OCI-LY7 (cell line): Measurements from ENCODE around the gene TULP4. TPM values are rescaled to one million over a fixed set of nuclear protein-coding genes. Genes with fewer than 3 reads are reported as not detected.

Experiments
- BruUV-seq: library from RNA; stranded (reverse); fragments of 400-500 nt; replicated peaks from 2 replicates; lab custom pipeline; 2021; lab: Mats Ljungman, UMichigan
- CTCF ChIA-PET: fragments of 300-600 bp; sonication (Branson Sonifier 250); formaldehyde crosslinking; loops from one replicate; lab custom pipeline; 2022; ENCODE audit warnings: antibody characterized with exemption; ENCODE audit not compliant: unreplicated experiment; lab: Charles Lee
- POLR2A ChIA-PET: fragments of 300-600 bp; sonication (Branson Sonifier 250); formaldehyde crosslinking; loops from one replicate; lab custom pipeline; 2022; ENCODE audit warnings: antibody characterized with exemption; lab: Charles Lee
- DNase-seq: peaks from one replicate; pipeline ENCODE4 v3.0.0-alpha.2; 2015; ENCODE audit warnings: low spot score
- H2AFZ ChIP-seq: fragments of 200-600 bp; sonication (generic), shearing (Covaris generic); 2 replicates; pipeline ENCODE4 v1.6.1; 2014; ENCODE audit warnings: mild to moderate bottlenecking, antibody characterized with exemption, low read length, moderate library complexity
- H3K27ac ChIP-seq: fragments of 200-600 bp; sonication (generic); 2 replicates; pipeline ENCODE4 v1.5.1; 2014; ENCODE audit warnings: mixed run types, low read depth, mild to moderate bottlenecking, moderate library complexity, low read length, inconsistent platforms; ENCODE audit not compliant: poor library complexity, severe bottlenecking
- H3K36me3 ChIP-seq: fragments of 200-600 bp; sonication (generic); 2 replicates; pipeline ENCODE4 v1.6.1; 2014; ENCODE audit warnings: mild to moderate bottlenecking, antibody characterized with exemption, low read length, moderate library complexity, mixed read lengths; ENCODE audit not compliant: insufficient read depth
- H3K4me1 ChIP-seq: fragments of 200-600 bp; sonication (generic); 2 replicates; pipeline ENCODE4 v1.5.1; 2014; ENCODE audit warnings: mild to moderate bottlenecking, low read length; ENCODE audit not compliant: insufficient read depth, poor library complexity, severe bottlenecking
- H3K4me2 ChIP-seq: fragments of 200-600 bp; sonication (generic); 2 replicates; pipeline ENCODE4 v1.6.1; 2014; ENCODE audit warnings: mild to moderate bottlenecking, low read length
- H3K4me3 ChIP-seq: fragments of 200-600 bp; sonication (generic); 2 replicates; pipeline ENCODE4 v1.5.1; 2014; ENCODE audit warnings: mild to moderate bottlenecking, low read depth, low read length; ENCODE audit not compliant: poor library complexity, severe bottlenecking
- H3K79me2 ChIP-seq: fragments of 200-600 bp; sonication (generic); 2 replicates; pipeline ENCODE4 v1.6.1; 2016; ENCODE audit warnings: low read depth, mild to moderate bottlenecking, low read length, moderate library complexity, mixed read lengths; ENCODE audit not compliant: insufficient read depth
- H3K9me2 ChIP-seq: fragments of 200-600 bp; sonication (generic); 2 replicates; pipeline ENCODE4 v1.6.1; 2016; ENCODE audit warnings: mild to moderate bottlenecking, low read length, mixed read lengths; ENCODE audit not compliant: insufficient read depth
- H3K9me3 ChIP-seq: fragments of 200-600 bp; sonication (generic); 2 replicates; pipeline ENCODE4 v1.6.1; 2014; ENCODE audit warnings: mild to moderate bottlenecking, mixed run types, low read length, mixed read lengths
- H4K20me1 ChIP-seq: fragments of 200-600 bp; sonication (generic); 2 replicates; pipeline ENCODE4 v1.6.1; 2014; ENCODE audit warnings: mild to moderate bottlenecking, antibody characterized with exemption, low read length, moderate library complexity, mixed read lengths; ENCODE audit not compliant: insufficient read depth
- CTCF ChIP-seq: fragments of 200-600 bp; sonication (generic); conservative IDR thresholded peaks from 2 replicates; pipeline ENCODE4 v1.5.1; 2014; ENCODE audit warnings: mild to moderate bottlenecking, antibody characterized with exemption, low read length, moderate library complexity, mixed read lengths
- EZH2phosphoT487 ChIP-seq: fragments of 200-600 bp; sonication (generic); IDR thresholded peaks from 2 replicates; pipeline ENCODE4 v1.6.1; 2018; ENCODE audit warnings: low read depth, borderline replicate concordance, mild to moderate bottlenecking, mixed run types, antibody characterized with exemption, low read length, moderate library complexity, mixed read lengths
- intact Hi-C: fragments of 100-400 bp; cut with micrococcal nuclease; formaldehyde crosslinking; loops from one replicate; pipeline ENCODE4 v1.10.0; 2022; ENCODE audit not compliant: unreplicated experiment
- total RNA-seq, 2 experiments: library from RNA; depleted of rRNA in 1 of 2; stranded (reverse); fragments of >200 nt in 1 of 2; shearing (Covaris generic) in 1 of 2; gene quantifications; 2 replicates each; pipeline ENCODE4 v1.2.3, GENCODE V29; 2014 to 2022

The TULP4 gene
- total RNA-seq, 2 experiments from 2014 or later, result 62.1 to 64.8 TPM

DNA sequence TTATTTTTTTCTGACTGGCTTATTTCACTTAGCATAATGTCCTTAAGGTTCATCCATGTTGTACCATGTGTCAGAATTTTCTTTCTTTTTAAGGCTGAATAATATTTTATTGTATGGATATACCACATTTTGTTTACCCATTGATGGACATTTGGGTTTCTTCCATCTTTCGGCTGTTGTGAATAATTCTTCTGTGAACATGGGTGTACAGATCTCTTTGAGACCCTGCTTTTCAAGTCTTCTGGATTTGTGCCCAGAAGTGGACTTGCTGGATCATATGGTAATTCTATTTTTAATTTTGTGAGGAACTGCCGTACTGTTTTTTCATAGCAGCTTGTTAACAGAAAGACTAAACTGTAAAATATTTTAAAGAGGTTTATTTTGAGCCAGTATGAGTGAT is 153.0 kb downstream of the TULP4 start:
- Histone ChIP-seq H2AFZ (no peak overlapping the region), H3K9me3 (no peaks in the 10 kb centered on the region), H3K9me2 (no peaks in the 10 kb centered on the region), H3K79me2 (no peaks in the 10 kb centered on the region), H3K36me3 (peaks cover 21% of the 10 kb centered on the region), H4K20me1 (no peaks in the 10 kb centered on the region), H3K27ac (no peak overlapping the region), H3K4me1 (no peaks in the 10 kb centered on the region), H3K4me2 (no peak overlapping the region), H3K4me3 (no peak overlapping the region)
- ChIA-PET POLR2A (no interaction called here), CTCF (no interaction called here)
- no TSS peak for BruUV-seq
- TF ChIP-seq EZH2phosphoT487 (no peak), CTCF (no peak)
- intact Hi-C loops, result no loop called here
- no peak for DNase-seq

- Histone ChIP-seq H3K79me2 (no peaks in the 10 kb centered on the region), H3K9me2 (no peaks in the 10 kb centered on the region), H3K36me3 (peaks cover 21% of the 10 kb centered on the region), H3K27ac (no peak overlapping the region), H2AFZ (no peak overlapping the region), H3K4me1 (no peaks in the 10 kb centered on the region), H4K20me1 (no peaks in the 10 kb centered on the region), H3K4me2 (no peak overlapping the region), H3K4me3 (no peak overlapping the region), H3K9me3 (no peaks in the 10 kb centered on the region)
- CTCF ChIA-PET, result no interaction called here
- BruUV-seq, result no TSS peak
- DNase-seq, result no peak
- POLR2A ChIA-PET, result no interaction called here
- intact Hi-C loops, result no loop called here
- TF ChIP-seq EZH2phosphoT487 (no peak), CTCF (no peak)
Observed at GRCh38 chr6:158465747-158466146, 153.5 kb downstream of the TULP4 start.

DNA sequence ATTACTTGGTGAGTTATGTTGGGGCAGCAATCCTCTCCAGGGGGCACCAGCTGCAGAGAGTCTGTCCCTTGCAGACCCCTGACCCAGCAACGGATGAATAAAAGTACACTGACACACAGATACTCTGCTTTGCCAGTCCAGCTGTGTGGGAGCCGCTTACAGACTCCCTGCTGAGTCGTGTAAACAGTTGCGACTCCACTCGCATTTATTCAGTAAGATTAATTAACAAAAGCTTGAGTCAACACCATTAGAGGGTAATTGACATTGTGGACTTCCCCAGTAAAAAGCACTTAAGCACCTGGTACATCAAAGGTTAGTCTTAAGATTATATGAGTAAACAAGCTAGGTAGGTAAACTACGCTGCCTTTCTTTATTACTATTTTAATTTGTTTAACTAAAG is 155.7 kb downstream of the TULP4 start:
- Histone ChIP-seq H3K36me3 (peaks cover 21% of the 10 kb centered on the region), H3K27ac (no peak overlapping the region), H3K4me2 (no peak overlapping the region), H2AFZ (no peak overlapping the region), H3K79me2 (no peaks in the 10 kb centered on the region), H3K4me3 (no peak overlapping the region), H4K20me1 (no peaks in the 10 kb centered on the region), H3K4me1 (no peaks in the 10 kb centered on the region), H3K9me3 (no peaks in the 10 kb centered on the region), H3K9me2 (no peaks in the 10 kb centered on the region)
- intact Hi-C loops, result no loop called here
- TF ChIP-seq CTCF (no peak), EZH2phosphoT487 (no peak)
- CTCF ChIA-PET, result no interaction called here
- BruUV-seq, result no TSS peak
- POLR2A ChIA-PET, result interaction anchor here (0.6 to 1.1 kb wide), 3 partner anchors 15 to 250 kb away, joined by 3 read pairs; no protein-coding TSS in a partner anchor
- DNase-seq, result no peak
